GM21619 (cell line): ENCODE results near the gene KMT2A.

Experiments used
- ATAC-seq: cut with Tn5 transposase; IDR thresholded peaks from one replicate; pipeline ENCODE4 v1.9.1; 2021; ENCODE audit not compliant: unreplicated experiment

The KMT2A gene

GRCh38 chr11:118484405-118484804, 48.1 kb downstream of the KMT2A start:
- ATAC-seq = no peak

DNA sequence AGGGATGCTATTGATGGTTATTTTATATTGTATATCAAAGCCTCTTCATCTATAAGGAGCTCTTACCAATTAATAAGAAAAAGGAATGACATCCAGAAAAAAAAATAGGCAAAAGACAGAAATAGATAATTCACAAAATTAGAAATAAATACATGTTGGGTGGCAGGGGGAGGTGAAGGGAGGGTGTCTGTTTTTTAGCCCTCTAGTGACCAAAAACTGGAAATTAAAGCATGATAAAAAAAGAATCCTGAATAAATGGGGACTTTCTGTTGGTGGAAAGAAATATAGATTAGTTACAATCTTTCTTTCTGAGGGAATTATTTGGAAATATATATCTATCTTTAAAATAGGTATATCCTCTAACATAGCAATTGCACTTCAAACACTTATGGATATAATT, 49.0 kb downstream of the KMT2A start:
- no peak for ATAC-seq

GRCh38 chr11:118488480-118489109, 52.3 kb downstream of the KMT2A start:
- no peak for ATAC-seq

DNA sequence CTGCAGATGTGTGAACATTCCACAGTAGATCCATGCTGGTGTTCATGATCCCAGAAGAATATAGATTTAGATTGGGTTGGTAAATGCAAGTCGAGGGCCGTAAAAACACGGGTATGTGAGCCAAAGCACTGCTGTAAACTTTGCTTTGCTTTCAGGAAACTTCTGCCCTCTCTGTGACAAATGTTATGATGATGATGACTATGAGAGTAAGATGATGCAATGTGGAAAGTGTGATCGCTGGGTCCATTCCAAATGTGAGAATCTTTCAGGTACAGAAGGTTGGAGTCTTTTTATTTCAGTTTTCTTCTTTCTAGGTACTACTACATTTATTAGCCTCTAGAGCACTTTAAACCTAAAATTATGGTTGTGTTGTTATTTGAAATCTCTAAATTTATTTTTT, 54.7 kb downstream of the KMT2A start:
- no peak for ATAC-seq

GRCh38 chr11:118497831-118498230, 61.5 kb downstream of the KMT2A start:
- no peak for ATAC-seq

DNA sequence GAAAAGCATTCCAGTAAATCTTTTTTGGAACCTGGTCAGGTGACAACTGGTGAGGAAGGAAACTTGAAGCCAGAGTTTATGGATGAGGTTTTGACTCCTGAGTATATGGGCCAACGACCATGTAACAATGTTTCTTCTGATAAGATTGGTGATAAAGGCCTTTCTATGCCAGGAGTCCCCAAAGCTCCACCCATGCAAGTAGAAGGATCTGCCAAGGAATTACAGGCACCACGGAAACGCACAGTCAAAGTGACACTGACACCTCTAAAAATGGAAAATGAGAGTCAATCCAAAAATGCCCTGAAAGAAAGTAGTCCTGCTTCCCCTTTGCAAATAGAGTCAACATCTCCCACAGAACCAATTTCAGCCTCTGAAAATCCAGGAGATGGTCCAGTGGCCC, 66.9 kb downstream of the KMT2A start:
- ATAC-seq = no peak

- ATAC-seq = no peak
Observed at GRCh38 chr11:118511601-118512000, 75.3 kb downstream of the KMT2A start.

DNA sequence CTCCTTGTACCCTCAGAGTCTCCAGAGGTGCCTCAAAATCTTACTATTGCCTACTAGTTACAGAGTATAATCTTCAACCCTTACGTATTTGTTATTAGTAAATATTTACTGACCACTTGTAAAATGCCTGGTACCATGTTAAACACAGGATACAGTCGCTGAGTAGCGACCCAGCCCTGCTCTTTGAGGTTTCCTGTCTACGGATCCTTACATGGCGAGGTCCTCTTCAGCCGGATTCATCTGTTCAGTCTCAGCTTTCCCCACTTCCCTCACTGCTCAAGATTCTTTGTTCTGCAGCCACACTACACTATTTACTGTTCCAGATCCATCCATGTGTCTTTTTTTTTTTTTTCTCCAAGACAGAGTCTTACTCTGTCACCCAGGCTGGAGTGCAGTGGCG, 77.8 kb downstream of the KMT2A start:
- no peak for ATAC-seq

DNA sequence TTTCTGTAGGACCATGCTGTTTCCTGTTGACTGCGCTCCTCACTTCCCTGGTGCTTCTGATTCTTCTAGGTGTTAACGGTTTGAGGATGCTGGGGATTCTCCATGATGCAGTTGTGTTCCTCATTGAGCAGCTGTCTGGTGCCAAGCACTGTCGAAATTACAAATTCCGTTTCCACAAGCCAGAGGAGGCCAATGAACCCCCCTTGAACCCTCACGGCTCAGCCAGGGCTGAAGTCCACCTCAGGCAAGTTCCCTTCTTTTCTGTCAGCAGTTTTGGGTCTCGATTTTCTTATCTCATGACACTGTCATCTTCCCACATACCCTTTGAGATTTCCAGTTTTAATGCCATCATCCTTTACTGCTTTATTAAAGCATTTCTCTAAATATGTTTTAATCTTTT, 83.3 kb downstream of the KMT2A start:
- ATAC-seq = no peak

GRCh38 chr11:118521892-118522311, 85.6 kb downstream of the KMT2A start:
- ATAC-seq = peak; percentile 73

DNA sequence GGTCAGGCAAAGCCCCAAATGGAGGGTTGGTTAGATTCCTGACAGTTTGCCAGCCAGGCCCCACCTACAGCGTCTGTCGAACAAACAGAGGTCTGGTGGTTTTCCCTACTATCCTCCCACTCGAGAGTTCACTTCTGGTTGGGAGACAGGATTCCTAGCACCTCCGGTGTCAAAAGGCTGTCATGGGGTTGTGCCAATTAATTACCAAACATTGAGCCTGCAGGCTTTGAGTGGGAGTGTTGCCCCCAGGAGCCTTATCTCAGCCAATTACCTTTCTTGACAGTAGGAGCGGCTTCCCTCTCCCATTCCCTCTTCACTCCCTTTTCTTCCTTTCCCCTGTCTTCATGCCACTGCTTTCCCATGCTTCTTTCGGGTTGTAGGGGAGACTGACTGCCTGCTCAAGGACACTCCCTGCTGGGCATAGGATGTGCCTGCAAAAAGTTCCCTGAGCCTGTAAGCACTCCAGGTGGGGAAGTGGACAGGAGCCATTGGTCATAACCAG, 86.3 kb downstream of the KMT2A start:
- no peak for ATAC-seq

GRCh38 chr11:118524356-118524755, 88.1 kb downstream of the KMT2A start:
- ATAC-seq = no peak

- no peak for ATAC-seq
Observed at GRCh38 chr11:118524757-118525470, 88.6 kb downstream of the KMT2A start.

DNA sequence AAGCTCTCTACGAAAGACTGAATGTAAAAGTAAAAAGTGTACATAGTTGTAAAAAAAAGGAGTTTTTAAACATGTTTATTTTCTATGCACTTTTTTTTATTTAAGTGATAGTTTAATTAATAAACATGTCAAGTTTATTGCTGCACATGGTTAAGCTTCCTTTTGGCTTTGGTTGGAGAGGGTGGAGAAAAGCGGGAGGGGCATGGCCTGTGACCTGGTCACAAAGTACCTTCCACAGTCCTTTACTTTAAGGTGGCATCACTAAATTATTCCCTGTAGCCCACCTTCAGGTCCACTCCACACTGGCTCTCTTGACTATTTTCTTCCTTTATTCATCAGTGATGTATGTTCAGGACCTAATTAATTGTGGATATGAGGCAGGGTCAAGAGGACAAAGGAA, 90.4 kb downstream of the KMT2A start:
- no peak for ATAC-seq

DNA sequence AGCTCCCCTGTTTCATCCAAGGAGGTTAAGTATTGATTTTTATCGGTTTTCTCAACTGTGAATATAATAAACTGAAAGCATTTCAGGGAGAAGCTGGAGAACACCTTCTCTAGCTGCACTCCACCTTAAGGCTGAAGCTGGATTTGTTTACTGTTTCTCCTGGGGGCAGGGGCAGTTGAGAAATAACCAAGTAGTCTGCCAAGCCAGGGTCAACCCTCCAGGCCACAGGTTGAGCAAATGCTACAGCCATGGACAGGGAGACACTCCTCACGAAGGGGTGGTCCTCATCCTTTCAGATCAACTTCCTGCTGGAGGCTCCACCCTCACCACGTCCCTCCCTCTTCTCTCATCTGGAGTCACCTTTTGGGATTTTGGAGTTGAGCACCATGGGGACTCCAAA, 90.8 kb downstream of the KMT2A start, which contains the start of gene TTC36:
TTC36 (plus strand) TSS at position 366 of the 400 bp plus-strand sequence; CDS start at position 387, 21 bp downstream.
- no peak for ATAC-seq

GRCh38 chr11:118528511-118528910, 92.2 kb downstream of the KMT2A start:
- ATAC-seq = no peak

DNA sequence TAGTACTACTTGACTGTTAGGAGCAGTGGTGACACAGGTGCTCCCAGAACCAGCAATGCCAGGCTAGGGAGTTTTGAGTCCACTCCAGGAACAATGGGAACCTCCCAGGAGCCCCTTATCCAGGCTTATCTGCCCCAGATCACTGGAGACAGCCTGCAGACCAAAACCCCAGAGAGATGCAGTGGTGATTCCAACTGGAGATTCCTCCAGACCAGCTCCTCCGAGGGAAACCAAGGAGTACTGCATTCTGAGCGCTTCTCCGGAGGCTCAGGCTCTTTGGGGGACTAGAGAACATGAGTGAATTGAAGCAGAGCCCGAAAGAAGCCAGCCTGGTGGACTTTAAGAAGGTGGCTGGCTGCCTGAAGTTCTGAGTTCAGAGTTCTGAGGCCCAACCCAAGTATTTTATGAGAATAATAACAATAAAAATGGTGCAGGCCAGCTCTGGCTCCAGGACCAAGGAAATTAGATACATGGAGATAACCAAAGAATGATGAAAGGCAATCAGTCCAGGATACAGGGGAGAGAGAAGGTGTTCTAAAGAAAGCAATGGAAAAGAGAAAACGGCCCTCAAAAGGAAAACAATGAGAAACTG, 93.4 kb downstream of the KMT2A start:
- ATAC-seq = no peak

DNA sequence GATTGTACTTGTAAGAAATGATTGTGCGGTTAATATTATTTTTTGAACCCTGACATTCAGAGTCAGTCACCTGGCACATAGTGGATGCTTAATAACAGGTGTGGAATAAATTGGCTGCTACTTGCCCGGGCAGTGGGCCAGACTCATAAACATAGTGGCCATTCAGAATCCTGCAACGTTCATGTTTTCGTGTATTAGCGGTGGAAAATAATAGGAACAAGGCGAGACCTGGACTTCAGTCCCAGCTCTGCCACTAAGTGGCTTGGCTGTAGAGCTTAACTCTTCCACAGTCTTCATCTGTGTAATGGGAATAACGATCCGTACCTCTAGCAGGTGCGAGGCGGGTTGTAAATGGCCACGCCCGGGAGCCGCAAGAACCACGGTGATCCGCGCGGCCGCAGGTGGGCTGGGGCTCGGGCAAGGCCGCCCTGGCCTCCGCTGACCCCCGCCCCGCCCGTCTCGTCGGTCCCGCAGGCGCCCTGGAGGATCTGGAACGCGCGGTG, 93.9 kb downstream of the KMT2A start:
- ATAC-seq = no peak

- ATAC-seq = peak; percentile 59
Observed at GRCh38 chr11:118530683-118531596, 94.6 kb downstream of the KMT2A start, which contains the start of gene TMEM25. Gene TMEM25, plus strand, starts transcription at chr11:118531192. Its CDS starts 610 bp downstream, at chr11:118531802.

DNA sequence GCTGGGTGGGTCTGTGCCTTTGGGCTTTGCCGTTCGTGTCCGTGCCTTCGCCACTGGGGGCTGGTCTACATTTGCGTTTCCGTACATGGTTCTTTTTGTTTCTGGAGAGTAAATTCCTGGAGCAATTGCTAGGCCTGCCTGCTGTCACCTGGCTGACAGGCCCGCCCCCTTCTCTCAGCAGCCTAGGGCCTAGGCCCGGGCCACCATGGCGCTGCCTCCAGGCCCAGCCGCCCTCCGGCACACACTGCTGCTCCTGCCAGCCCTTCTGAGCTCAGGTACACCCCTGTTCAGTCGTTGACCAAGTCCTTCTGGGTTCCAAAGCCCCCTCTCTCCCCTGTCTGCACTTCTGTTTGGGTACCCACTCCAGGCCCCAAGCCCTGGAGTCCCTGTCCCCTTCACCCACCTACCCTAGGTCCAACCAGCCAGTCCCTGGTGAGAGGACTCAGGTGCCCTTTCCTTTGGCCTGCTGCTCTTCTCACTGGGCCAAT, 95.3 kb downstream of the KMT2A start:
- no peak for ATAC-seq

DNA sequence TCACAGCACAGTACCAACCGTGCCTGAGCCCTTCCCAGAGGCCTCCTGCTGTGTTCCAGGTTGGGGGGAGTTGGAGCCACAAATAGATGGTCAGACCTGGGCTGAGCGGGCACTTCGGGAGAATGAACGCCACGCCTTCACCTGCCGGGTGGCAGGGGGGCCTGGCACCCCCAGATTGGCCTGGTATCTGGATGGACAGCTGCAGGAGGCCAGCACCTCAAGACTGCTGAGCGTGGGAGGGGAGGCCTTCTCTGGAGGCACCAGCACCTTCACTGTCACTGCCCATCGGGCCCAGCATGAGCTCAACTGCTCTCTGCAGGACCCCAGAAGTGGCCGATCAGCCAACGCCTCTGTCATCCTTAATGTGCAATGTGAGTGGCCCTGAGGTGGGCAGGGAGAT, 95.8 kb downstream of the KMT2A start:
- ATAC-seq = no peak
